Measurements from ENCODE around the gene TEX10.
A peak's percentile ranks its signal among the peaks of the same experiment; 100 is the strongest.
"Not testable (repeated sequence)": the region's sequence is repeated elsewhere in the genome, so short reads cannot be mapped to it uniquely, and the experiment has no call there.

Gene TEX10

GRCh38 chr9:100346836-100347235, 5.9 kb downstream of the TEX10 start:
- DNase-seq (ENCODE audit: low read depth) = peak; percentile 83

GRCh38 chr9:100341889-100342288, 10.9 kb downstream of the TEX10 start:
- no peak for DNase-seq (ENCODE audit: low read depth)

- DNase-seq (ENCODE audit: low read depth) = no peak
These were observed 12.5 kb downstream of the TEX10 start for GRCh38 chr9:100340224-100340623.

GRCh38 chr9:100338736-100339135, 14.0 kb downstream of the TEX10 start:
- DNase-seq (ENCODE audit: low read depth) = not testable (repeated sequence)

GRCh38 chr9:100324594-100325200, 28.0 kb downstream of the TEX10 start:
- peak; percentile 64 for DNase-seq (ENCODE audit: low read depth)

GRCh38 chr9:100322954-100323536, 29.7 kb downstream of the TEX10 start:
- DNase-seq (ENCODE audit: low read depth) = peak; percentile 50

GRCh38 chr9:100317706-100318105, 35.0 kb downstream of the TEX10 start:
- DNase-seq (ENCODE audit: low read depth) = peak; percentile 36

- DNase-seq (ENCODE audit: low read depth) = no peak
These were observed 37.2 kb downstream of the TEX10 start for GRCh38 chr9:100315561-100315960.

- peak; percentile 17 for DNase-seq (ENCODE audit: low read depth)
These were observed 42.8 kb downstream of the TEX10 start for GRCh38 chr9:100309992-100310391.

GRCh38 chr9:100308965-100309564, 43.7 kb downstream of the TEX10 start:
- DNase-seq (ENCODE audit: low read depth) = peak; percentile 14

- no peak for DNase-seq (ENCODE audit: low read depth)
These were observed 45.7 kb downstream of the TEX10 start for GRCh38 chr9:100307080-100307479.

- no peak for DNase-seq (ENCODE audit: low read depth)
These were observed 46.5 kb downstream of the TEX10 start for GRCh38 chr9:100306283-100306682.

- DNase-seq (ENCODE audit: low read depth) = no peak
These were observed 49.0 kb downstream of the TEX10 start for GRCh38 chr9:100303747-100304146.

GRCh38 chr9:100298378-100298777, 54.4 kb downstream of the TEX10 start:
- DNase-seq (ENCODE audit: low read depth) = no peak

GRCh38 chr9:100296407-100296806, 56.3 kb downstream of the TEX10 start:
- no peak for DNase-seq (ENCODE audit: low read depth)

- DNase-seq (ENCODE audit: low read depth) = no peak
These were observed 57.5 kb downstream of the TEX10 start for GRCh38 chr9:100295240-100295639.

- DNase-seq (ENCODE audit: low read depth) = no peak
These were observed 57.9 kb downstream of the TEX10 start for GRCh38 chr9:100294806-100295205.

- peak; percentile 9 for DNase-seq (ENCODE audit: low read depth)
These were observed 58.4 kb downstream of the TEX10 start for GRCh38 chr9:100294341-100294740.

GRCh38 chr9:100292414-100292813, 60.3 kb downstream of the TEX10 start:
- DNase-seq (ENCODE audit: low read depth) = no peak

GRCh38 chr9:100290714-100291113, 62.0 kb downstream of the TEX10 start:
- DNase-seq (ENCODE audit: low read depth) = no peak

GRCh38 chr9:100287186-100287585, 65.6 kb downstream of the TEX10 start:
- no peak for DNase-seq (ENCODE audit: low read depth)

- no peak for DNase-seq (ENCODE audit: low read depth)
These were observed 66.5 kb downstream of the TEX10 start for GRCh38 chr9:100286257-100286656.

- DNase-seq (ENCODE audit: low read depth) = no peak
These were observed 67.1 kb downstream of the TEX10 start for GRCh38 chr9:100285601-100286000.

- peak; percentile 7 for DNase-seq (ENCODE audit: low read depth)
These were observed 67.7 kb downstream of the TEX10 start for GRCh38 chr9:100285080-100285479.

Data from amniotic epithelial cell (primary cell).